ENCODE data around the gene SQSTM1. TPM values are rescaled to one million over a fixed set of nuclear protein-coding genes. Genes with fewer than 3 reads are reported as not detected.

The SQSTM1 gene
- total and polyA plus RNA-seq, 2 of the 8 experiments (the other 6 are each of a cell fraction or from before 2014, with no cell fraction given): 78.6 to 110 TPM

DNA sequence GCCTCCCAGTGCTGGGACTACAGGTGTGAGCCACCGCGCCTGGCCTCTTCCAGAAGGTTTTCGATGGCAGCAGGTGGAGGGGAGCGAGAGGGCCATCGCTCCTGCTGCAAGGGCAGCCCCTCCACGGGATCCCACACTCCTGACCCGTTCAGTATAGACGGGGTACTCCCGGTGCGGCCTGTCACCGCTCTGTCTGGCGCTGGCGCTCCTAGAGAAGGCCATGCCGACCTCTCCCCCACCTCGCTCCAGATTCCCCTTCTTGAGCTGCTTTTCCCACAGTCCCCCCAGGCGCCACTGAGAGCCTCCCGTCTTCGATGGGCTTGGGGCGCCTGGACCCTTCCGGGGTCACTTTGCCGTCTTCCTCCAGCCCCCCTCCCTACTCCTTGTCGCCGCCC, 4.3 kb upstream of the SQSTM1 start:
- no peak overlapping the region for H3K56ac ChIP-seq (replicated peaks; ENCODE audit: insufficient read length, low read depth, low read length)
- peaks cover 0 to 5% (median 0%) of the 10 kb centered on the region in 4 experiments; a peak in 1 of 8 replicates for H3K36me3 ChIP-seq (ENCODE audit: control insufficient read depth in 2 of 4, insufficient read depth in 4 of 4, low read length in 3 of 4)
- DNase-seq (ENCODE audit: low read depth in 1 of 2, low spot score in 2 of 2): no peak
- H4K5ac ChIP-seq (ENCODE audit: insufficient read length, low read depth, low read length): no peak overlapping the region
- 43% methylated on average over 19 of the region's 23 CpGs; no CpG with 5 or more reads in 1 of the 2 experiments for WGBS, 2 experiments (ENCODE audit: extremely low coverage in 1 of 2, insufficient coverage in 1 of 2, insufficient read length in 1 of 2, insufficient replicate concordance in 2 of 2, low coverage in 1 of 2, low lambda C conversion rate in 2 of 2, missing lambda C conversion rate in 1 of 2)
- H3K79me1 ChIP-seq (ENCODE audit: low read depth, low read length): no peaks in the 10 kb centered on the region
- no peak overlapping the region for H2BK15ac ChIP-seq (ENCODE audit: low read length)
- H2BK5ac ChIP-seq (ENCODE audit: low read depth, low read length): no peak overlapping the region
- CTCF ChIA-PET (ENCODE audit: partially characterized antibody): interaction anchor here (1.4 to 3.3 kb wide), 2 partner anchors 14 to 54 kb away, joined by 6 to 11 read pairs; no protein-coding TSS in a partner anchor
- FAIRE-seq: no peak
- no peak overlapping the region for H4K8ac ChIP-seq (ENCODE audit: extremely low read depth, insufficient read depth, low read length)
- no peak overlapping the region for H2BK120ac ChIP-seq (replicated peaks; ENCODE audit: low read depth, low read length)
- H3K18ac ChIP-seq (ENCODE audit: extremely low read depth, low read length): no peak overlapping the region
- H3K23ac ChIP-seq (ENCODE audit: insufficient read length): no peak overlapping the region
- H3K4ac ChIP-seq (replicated peaks; ENCODE audit: insufficient read length, low read depth, low read length): no peak overlapping the region
- H3K27me3 ChIP-seq (replicated peaks in 1 of 4; ENCODE audit: control insufficient read depth in 3 of 4, extremely low read depth in 1 of 4, insufficient read depth in 3 of 4, low read length in 3 of 4): peaks cover 0 to 5% (median 2%) of the 10 kb centered on the region in 4 experiments; a peak in 2 of 7 replicates
- peak overlapping the region; percentile 32 to 62 (median 40) for H3K4me3 ChIP-seq (ENCODE audit: extremely low read depth in 1 of 4, insufficient read depth in 2 of 4, low read depth in 3 of 4, low read length in 4 of 4)
- peak overlapping the region; percentile 54 to 71 for H3K4me2 ChIP-seq (ENCODE audit: insufficient read depth in 1 of 2, low read depth in 2 of 2, low read length in 2 of 2)
- H3K23me2 ChIP-seq (ENCODE audit: low read depth, low read length): peaks cover 13% of the 10 kb centered on the region; the same call in 1 of the 2 replicates
- peaks cover 0 to 4% of the 10 kb centered on the region in 2 experiments; a peak in 2 of 4 replicates for H3K79me2 ChIP-seq (ENCODE audit: control insufficient read depth in 1 of 2, insufficient read depth in 2 of 2, low read length in 2 of 2)
- H2AFZ ChIP-seq (ENCODE audit: low read length): no peak overlapping the region
- POLR2A ChIA-PET (ENCODE audit: partially characterized antibody): interaction anchor here (1.1 to 12.6 kb wide), 8 partner anchors 11 to 254 kb away, joined by 3 to 207 read pairs (median 4); partner anchors contain the start of genes HNRNPH1, LTC4S and MGAT4B
- no peak for TF ChIP-seq RBBP5 (IDR thresholded peaks at IDR 0.05; ENCODE audit: borderline replicate concordance, low read depth, low read length)
- TF ChIP-seq, protein P1, sequence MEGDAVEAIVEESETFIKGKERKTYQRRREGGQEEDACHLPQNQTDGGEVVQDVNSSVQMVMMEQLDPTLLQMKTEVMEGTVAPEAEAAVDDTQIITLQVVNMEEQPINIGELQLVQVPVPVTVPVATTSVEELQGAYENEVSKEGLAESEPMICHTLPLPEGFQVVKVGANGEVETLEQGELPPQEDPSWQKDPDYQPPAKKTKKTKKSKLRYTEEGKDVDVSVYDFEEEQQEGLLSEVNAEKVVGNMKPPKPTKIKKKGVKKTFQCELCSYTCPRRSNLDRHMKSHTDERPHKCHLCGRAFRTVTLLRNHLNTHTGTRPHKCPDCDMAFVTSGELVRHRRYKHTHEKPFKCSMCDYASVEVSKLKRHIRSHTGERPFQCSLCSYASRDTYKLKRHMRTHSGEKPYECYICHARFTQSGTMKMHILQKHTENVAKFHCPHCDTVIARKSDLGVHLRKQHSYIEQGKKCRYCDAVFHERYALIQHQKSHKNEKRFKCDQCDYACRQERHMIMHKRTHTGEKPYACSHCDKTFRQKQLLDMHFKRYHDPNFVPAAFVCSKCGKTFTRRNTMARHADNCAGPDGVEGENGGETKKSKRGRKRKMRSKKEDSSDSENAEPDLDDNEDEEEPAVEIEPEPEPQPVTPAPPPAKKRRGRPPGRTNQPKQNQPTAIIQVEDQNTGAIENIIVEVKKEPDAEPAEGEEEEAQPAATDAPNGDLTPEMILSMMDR (IDR thresholded peaks at IDR 0.05; ENCODE audit: control extremely low read depth in 1 of 3, insufficient read depth in 1 of 3, low read depth in 1 of 3, low read length in 3 of 3): no peak
- TF ChIP-seq CREB1 (IDR thresholded peaks at IDR 0.05): no peak
- no peak overlapping the region for H2BK12ac ChIP-seq (ENCODE audit: low read depth, low read length)
- H4K20me1 ChIP-seq (replicated peaks in 1 of 2; ENCODE audit: control insufficient read depth in 1 of 2, insufficient read depth in 2 of 2, low read length in 2 of 2): no peaks in the 10 kb centered on the region
- no peak overlapping the region for H3K14ac ChIP-seq (ENCODE audit: insufficient read length)
- H3K4me1 ChIP-seq (replicated peaks in 1 of 4; ENCODE audit: control insufficient read depth in 3 of 4, insufficient read depth in 4 of 4, low read length in 3 of 4): peaks cover 0 to 31% (median 27%) of the 10 kb centered on the region in 4 experiments; a peak in 6 of 7 replicates
- H4K91ac ChIP-seq (replicated peaks; ENCODE audit: insufficient read length, low read length): no peak overlapping the region
- H3K27ac ChIP-seq (ENCODE audit: low read depth, low read length): no peak overlapping the region
- no peak overlapping the region for H2AK5ac ChIP-seq (ENCODE audit: low read depth, low read length)
- no peak overlapping the region for H3K9ac ChIP-seq (replicated peaks in 1 of 4; ENCODE audit: extremely low read depth in 1 of 4, low read depth in 3 of 4, low read length in 3 of 4)
- H3K9me3 ChIP-seq (ENCODE audit: insufficient read depth in 2 of 2, low read depth in 1 of 2, low read length in 1 of 2): no peaks in the 10 kb centered on the region
- no peak overlapping the region for H2BK20ac ChIP-seq (ENCODE audit: low read length)

Data from H1 (cell line).